Jurkat, Clone E6-1 (cell line): ENCODE data around the gene TAF5L.
A peak's percentile ranks its signal among the peaks of the same experiment; 100 is the strongest.

ENCODE experiments used
- DNase-seq: peaks from one replicate; pipeline ENCODE4 v3.0.0-alpha.2; 2011; ENCODE audit warnings: low read depth, low spot score
- H3K4me3 ChIP-seq: 2 replicates; pipeline ENCODE4 v1.5.1; 2011; ENCODE audit warnings: mild to moderate bottlenecking, low read length, control low read depth, moderate library complexity

The TAF5L gene

DNA sequence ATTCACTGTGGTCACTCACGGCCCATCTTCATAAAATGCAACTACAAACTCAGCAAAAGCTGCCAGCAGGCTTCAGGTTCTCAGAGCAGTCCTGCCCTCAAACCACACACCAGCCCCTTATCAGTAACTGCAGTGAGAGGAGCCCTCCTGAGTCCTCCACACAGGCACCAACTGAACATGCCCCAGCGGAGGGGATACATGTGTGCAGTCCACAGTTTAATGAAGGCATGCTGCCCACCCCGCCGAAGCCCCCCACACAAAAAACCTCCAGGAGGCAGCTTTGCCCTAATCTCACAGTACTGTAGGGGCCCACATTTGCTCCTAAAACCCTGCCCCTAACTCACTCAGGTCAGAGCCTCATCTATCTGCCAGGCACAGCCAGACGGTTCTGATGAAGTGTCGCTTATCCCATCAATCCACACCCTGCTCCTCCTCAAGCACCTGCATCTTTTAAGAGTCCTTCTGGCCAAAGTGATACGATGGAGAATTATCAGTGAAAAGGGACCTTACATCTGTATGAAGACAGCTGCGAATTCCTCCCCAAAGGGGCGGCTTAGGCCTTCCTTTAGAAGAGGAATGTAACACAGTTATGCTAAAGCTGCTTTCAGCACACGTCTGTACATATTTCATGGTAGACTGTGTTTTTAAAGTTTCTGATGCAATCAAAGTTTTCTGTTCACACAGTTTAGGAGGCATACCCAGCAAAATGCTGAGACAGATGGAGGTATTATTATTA is 70.9 kb downstream of the TAF5L start:
- DNase-seq, result peak; percentile 66
- H3K4me3 ChIP-seq, result peak overlapping the region; percentile 23

- H3K4me3 ChIP-seq, result no peak overlapping the region
- DNase-seq, result no peak
Observed at GRCh38 chr1:229553621-229554130, 72.2 kb downstream of the TAF5L start.

GRCh38 chr1:229552732-229553131 is 73.2 kb downstream of the TAF5L start:
- no peak overlapping the region for H3K4me3 ChIP-seq

DNA sequence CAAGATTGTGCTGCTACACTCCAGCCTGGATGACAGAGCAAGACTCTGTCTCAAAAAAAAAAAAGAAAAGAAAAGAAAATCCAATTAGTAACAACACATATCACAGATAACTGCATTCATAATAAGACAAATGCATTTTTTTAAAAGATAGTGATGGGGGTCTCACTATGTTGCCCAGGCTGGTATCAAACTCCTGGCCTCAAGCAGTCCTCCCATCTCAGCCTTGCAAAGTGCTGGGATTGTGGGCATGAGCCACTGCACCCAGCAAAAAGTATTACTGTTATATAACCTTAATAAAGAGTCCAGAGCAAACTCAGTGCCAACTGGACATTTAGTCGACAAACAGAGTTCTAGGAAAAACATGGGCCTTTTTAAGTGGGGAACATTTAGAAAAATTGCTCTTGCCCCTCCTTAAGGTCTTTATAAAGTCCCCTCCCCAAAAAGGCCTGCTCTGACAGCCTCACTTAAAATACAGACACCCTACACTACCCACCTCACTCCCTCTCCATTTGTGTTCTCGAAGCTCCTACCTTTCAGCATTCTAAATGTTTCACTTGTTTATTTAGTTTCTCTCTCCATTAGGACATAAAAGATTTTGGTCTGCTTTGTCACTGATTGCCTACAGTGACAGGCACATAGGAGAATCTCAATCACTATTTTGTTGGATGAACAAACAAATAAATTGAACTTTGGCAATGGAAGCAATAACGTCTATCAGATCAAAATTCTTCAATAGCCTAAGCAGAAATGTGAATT is 74.9 kb downstream of the TAF5L start:
- no peak for DNase-seq

More at GRCh38 chr1:229552732-229553131, 73.2 kb downstream of the TAF5L start:
- no peak for DNase-seq

DNA sequence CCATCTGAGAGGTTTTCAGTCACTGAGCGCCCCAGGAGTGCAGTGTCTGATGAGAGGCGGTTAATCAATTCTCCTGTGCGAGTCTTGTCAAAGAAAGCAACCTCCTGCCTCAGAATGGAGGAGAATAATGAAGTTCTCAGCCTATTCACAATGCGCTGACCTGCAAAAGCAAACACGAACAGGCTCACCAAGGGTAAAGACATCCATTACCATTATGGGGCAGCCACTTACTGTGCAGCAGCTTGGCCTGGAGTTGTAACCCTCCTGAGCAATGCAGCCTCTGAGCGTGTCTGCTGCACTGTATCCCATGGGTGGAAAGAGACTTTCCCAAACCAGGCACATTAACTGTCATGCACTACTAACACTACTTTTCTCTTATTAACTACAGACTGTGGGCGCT is 78.4 kb downstream of the TAF5L start:
- H3K4me3 ChIP-seq, result no peak overlapping the region
- DNase-seq, result no peak

More for the DNA sequence above, 74.9 kb downstream of the TAF5L start:
- H3K4me3 ChIP-seq, result no peak overlapping the region

DNA sequence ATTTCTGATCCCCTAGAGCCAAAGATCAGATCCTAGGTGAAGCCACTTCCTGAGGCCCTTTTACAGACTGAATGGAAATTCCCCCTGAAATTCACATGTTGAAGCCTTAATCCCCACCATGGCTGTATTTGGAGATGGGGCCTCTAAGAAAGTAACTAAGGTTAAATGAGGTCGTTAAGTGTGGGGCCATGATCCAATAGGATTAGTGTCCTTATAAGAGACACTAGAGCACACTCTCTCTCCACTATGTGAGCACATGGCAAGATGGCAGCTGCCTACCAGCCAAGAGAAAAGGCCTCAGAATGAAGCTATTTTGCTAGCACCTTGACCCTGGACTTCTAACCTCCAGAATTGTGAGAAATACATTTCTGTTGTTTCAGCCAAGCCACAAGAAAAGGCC is 81.3 kb downstream of the TAF5L start:
- H3K4me3 ChIP-seq, result no peak overlapping the region
- DNase-seq, result no peak
